Activated CD8-positive, alpha-beta memory T cell treated with anti-CD3 and anti-CD28 coated beads for 24 hours (primary cell): ENCODE results near the gene TFIP11.

Source experiments
- DNase-seq: peaks from one replicate; pipeline ENCODE4 v3.0.0-alpha.2; 2020

The TFIP11 gene

DNA sequence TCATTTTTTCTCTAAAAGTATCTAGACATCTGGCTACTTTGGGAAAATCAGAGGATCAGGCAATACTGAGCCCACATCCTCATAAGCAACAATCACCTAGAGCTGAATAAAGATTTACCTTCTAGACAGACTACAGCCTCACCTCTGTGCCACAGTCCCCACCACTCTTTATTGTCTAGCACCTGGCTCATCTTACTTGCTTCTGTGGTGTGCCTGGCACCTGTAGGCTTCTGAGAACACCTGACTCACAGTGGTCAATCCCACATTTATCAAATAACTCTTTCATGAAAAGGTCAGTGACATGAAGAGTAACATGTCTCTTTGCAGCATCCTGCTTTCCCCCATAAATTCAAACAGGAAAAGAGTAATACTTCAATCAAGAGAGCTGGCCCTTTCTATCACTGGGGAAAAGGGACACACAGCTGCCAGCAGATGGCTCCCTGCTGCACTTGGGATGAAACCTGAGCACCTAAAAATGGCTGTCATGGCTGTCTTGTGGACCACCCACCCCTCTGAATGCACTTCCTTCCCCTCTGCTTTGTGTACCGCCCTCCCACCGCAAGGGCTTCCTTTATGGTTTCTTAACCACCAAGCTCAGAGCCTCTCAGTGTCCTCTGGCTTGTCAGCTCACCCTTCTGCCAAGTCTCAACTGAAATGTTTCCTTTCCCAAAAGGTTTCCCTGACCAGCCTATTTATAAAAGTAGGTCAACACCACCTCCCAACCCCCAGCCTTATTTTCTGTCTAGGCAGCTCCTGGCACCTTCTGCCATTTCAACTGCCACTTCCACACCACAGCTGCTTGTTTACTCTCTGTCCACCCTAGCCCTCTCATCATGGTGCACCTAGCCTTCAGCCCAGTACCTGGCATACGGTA lies 9.3 kb downstream of the TFIP11 start:
- peak; percentile 71 for DNase-seq

DNA sequence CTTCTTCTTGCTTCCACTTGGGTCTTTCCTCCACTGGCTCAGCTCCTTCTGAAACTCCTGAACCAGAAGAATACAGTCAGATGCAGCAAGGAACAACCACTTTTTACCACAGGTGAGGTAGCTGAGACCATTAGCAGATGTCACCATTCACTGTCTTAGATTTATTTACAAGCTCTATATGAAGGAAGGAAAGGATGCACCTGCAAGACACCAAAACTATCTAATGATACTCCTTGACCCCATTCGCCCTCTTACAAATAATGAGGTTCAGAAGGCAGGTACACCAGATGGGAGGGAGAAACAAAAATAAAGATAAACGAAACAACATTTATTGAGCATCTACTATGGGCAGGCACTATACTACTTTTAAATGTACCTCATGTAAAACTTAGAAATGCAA lies 10.3 kb downstream of the TFIP11 start:
- no peak for DNase-seq

DNA sequence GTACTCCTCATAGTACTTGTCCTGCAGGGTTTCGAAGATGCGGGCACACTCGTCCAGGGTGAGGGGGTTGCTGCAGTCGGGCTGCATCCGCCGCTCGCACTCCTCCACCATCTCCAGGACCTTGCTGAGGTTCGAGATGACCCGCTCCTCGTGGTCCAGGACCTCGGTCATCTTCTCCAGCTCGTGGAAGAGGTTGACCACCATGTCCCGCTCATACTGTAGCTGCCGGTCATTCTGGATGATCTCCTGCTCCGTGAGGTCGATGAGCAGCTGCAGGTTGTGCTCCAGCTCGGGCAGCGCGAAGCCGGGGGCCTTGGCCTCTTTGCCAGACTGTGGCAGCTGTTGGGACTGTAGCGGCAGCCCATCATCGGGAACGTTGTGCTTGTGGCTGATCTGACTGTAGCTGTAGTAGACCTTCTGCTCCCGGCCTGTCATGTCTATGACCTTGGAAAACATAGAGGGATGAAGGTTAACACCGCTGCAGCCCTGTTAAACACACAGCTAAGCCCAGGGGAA lies 13.0 kb downstream of the TFIP11 start:
- DNase-seq, result no peak

DNA sequence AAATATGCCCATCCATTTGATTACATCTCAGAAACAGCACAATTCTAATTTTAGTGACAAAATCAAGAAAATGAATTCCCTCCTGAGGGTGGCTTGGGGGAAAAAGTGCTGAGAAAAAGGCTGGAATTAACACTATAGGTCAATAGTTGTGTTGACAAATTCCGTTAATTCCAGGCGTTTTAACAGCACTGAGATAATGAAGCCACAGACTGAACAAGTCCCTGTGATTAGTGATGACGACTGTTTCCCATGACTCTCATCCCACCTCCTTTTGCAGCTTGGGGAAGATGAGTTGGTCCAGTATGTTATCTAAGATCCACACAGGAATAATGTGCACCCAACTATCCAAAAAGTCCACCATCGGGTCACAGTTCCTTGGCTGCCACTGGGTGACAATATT lies 15.8 kb downstream of the TFIP11 start:
- DNase-seq, result no peak

DNA sequence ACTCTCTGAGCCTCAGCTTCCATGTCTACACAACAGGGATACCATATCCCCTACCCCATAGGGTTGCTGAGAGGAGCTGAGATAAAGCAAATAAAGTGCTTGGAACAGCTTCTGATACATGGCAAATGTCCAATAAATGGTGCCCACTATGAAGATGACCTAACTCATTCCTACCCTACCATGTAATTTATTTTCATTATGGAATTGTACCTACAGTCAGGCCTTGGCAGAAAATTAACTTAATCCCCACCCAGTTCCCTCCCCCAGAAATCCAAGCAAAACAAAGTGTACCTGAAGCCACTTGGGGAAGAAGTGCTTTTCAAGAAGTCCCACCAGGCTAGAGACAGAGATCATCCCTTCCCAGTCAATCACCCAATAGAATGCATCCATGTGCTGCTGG lies 17.8 kb downstream of the TFIP11 start:
- no peak for DNase-seq

- DNase-seq, result no peak
Measured at GRCh38 chr22:26492220-26492619, 20.1 kb downstream of the TFIP11 start.

DNA sequence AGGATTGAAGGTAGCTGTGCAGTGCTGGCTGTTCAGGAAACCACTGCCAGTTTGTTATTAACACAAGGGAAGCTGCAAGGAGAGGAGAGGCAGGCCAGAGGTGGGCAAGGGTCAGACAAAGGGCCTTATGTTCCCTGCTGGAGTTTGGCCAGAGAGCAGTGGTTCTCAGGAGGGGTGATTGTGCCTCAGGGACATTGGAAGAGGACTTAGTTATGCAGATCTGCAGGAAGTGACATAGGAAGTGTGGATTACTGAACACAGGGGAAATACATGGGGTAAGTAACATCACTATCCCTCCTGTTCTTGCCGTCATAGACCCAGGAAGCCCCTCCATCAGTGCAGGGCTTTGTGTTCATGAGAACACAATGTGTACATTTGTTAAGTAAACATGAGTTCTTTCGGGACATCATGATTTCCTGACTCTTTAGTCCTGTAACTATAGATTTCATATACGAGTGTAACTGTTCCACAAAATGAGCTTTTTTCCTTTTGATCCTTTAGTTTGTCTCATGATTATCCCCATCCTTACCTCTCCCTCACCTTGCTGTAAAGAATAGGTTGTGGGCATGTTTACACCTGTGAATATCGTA lies 22.7 kb downstream of the TFIP11 start:
- DNase-seq, result no peak

- DNase-seq, result no peak
Measured at GRCh38 chr22:26487996-26488395, 24.3 kb downstream of the TFIP11 start.

DNA sequence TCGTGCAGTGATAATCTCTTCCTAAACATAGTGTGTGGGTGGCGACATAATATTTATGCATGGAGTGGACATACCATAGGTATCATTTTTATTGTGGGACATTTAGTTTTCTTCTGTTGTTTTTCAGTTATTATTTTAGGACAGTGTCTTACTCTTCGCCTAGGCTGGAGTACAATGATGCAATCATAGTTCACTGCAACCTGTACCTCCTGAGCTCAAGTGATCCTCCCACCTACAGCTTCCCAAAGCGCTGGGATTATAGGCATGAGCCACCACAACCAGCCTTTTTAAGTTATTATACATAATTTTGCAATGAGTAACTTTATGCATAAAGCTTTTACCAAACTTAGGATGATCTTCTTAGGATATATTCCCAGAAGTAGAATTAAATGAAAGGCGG lies 25.9 kb downstream of the TFIP11 start:
- no peak for DNase-seq

- DNase-seq, result no peak
Measured at GRCh38 chr22:26485806-26486390, 26.4 kb downstream of the TFIP11 start.

- no peak for DNase-seq
Measured at GRCh38 chr22:26485013-26485412, 27.3 kb downstream of the TFIP11 start.

- no peak for DNase-seq
Measured at GRCh38 chr22:26484360-26484706, 27.9 kb downstream of the TFIP11 start.

DNA sequence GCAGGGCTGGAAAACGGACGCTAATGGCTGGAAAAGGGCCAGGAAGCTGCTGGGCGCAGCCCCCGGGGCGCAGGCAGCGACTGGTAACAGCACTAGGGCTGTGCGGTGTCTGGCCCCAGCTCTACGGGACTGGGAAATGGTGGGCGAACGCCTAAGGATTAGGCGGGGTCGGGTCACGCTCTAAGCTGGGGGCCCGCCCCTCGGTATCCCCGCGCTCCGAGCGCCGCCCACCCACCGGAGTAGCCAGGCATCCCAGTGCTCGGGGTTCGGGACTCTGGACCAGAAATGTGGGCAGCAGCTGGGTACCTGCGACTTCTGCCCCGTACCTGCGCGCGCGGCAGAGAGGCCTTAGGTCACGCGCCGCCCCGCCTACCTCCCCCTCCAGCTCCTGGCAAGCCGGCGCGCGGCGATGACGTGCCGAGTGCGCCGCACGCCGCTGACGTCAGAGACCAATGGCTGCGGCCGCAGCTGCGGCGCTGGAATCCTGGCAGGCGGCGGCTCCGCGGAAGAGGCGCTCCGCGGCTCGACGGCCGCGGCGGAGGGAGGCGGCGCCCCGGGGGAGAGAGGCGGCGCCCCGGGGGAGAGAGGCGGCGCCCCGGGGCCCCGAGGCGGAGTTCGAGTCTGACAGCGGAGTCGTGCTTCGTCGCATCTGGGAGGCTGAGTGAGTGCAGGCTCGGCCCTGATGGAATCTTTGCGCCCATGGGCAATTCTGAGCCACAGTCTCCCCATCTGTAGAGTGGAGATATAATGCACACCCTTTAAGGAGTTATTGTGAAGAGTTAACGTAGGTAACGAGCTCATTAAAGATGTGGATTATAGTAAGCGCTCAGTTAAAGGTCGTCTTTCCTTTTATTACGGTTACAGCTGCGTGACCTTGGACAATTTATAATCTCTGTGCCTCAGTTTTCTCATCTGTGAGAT lies 28.6 kb downstream of the TFIP11 start, which contains the start of the genes HPS4 and SRRD:
Gene HPS4 (minus strand): TSS at position 345 of the 921 bp plus-strand sequence. CDS start 2,021 bp downstream, outside the sequence.
Gene SRRD (plus strand): TSS at position 439 of the 921 bp plus-strand sequence. CDS start 14 bp downstream, at position 453.
- peak; percentile 97 for DNase-seq

GRCh38 chr22:26483043-26483438 lies 29.2 kb downstream of the TFIP11 start:
- DNase-seq, result no peak

DNA sequence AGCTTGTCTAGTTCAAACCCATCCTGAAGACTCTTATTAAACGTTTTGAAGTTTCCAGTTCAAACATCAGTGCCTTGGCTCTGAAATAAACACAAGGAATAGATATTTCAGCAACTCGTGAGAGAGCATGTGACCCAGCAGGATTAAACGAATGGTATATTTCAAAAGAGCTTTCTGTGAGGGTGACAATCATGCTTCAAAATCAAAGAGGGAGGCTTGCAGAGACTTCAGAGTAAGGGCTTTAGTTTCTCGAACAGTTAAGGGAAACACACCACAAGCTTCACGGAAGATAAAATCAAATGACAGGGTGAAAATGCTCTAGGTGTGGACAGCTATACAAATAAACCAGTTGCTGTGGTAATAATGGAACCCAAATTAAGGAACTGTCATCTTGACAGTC lies 30.1 kb downstream of the TFIP11 start:
- DNase-seq, result no peak

GRCh38 chr22:26481694-26482093 lies 30.6 kb downstream of the TFIP11 start:
- DNase-seq, result no peak

DNA sequence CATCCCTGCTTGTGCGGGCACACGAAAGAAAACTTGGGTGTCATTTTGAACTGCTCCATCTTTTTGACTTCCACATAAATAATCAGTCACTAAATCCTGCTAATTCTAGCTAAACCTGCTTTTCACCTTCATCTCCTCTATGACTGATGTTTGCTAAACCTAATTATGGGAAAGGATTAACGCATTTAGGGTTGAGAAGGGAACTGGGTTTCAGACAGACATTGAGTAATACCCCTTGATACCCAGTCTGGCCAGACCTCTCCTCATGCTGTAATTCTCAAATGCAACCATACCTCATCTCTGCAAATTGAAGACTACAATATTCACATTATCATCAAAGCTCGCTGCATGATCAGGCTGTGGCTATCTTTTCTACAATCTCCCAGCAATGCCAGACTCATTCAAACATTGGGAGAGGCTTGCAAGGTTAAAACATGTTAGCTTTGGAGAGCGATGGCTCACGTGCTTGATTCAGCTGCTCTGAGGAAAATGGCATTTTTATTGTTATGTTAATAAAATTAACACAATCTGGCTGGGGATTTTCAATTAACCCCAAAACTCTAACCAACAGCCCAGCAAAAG lies 31.1 kb downstream of the TFIP11 start:
- no peak for DNase-seq

GRCh38 chr22:26480611-26480932 lies 31.7 kb downstream of the TFIP11 start:
- DNase-seq, result no peak

- no peak for DNase-seq
Measured at GRCh38 chr22:26479792-26480610, 32.3 kb downstream of the TFIP11 start.

DNA sequence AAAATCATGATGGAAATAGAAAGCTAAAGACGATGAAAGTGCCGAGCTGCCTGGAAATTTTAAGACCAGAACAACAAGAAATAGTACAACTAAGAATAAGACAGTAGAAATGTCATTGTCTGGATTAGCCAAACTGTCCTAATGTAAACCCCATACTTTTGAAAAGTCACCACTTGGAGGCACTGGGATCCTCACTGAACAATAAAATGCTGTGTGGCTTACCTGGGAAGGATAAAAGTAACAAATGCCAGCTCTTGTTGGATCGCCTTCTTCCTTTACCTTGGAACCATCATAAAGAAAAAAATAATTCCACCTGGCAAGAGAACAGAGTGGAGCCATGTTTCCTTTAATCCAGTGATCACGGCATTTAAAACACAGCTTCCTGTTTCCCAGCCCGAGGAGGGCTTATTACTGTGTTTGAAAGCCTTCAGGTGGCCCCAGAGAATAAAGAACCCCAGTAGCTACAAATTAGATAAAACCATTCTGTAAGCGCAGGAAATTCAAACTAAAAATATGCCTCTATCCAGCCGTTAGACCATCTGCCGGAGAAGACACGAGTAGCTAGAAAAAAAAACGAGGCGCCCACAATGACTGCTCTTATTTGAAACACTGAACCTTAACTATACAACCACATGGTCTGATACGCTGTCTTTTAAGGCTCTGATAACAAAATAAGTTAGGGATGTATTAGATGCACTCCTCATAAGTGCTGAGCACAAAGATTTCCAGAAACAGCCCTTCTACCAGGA lies 33.1 kb downstream of the TFIP11 start:
- DNase-seq, result no peak

- DNase-seq, result no peak
Measured at GRCh38 chr22:26477341-26477731, 34.9 kb downstream of the TFIP11 start.
